GM21447 (cell line): Measurements from ENCODE around the gene DOCK9.

Experiments used
- ATAC-seq: cut with Tn5 transposase; IDR thresholded peaks from one replicate; pipeline ENCODE4 v1.9.1; 2021; ENCODE audit not compliant: unreplicated experiment

The DOCK9 gene

DNA sequence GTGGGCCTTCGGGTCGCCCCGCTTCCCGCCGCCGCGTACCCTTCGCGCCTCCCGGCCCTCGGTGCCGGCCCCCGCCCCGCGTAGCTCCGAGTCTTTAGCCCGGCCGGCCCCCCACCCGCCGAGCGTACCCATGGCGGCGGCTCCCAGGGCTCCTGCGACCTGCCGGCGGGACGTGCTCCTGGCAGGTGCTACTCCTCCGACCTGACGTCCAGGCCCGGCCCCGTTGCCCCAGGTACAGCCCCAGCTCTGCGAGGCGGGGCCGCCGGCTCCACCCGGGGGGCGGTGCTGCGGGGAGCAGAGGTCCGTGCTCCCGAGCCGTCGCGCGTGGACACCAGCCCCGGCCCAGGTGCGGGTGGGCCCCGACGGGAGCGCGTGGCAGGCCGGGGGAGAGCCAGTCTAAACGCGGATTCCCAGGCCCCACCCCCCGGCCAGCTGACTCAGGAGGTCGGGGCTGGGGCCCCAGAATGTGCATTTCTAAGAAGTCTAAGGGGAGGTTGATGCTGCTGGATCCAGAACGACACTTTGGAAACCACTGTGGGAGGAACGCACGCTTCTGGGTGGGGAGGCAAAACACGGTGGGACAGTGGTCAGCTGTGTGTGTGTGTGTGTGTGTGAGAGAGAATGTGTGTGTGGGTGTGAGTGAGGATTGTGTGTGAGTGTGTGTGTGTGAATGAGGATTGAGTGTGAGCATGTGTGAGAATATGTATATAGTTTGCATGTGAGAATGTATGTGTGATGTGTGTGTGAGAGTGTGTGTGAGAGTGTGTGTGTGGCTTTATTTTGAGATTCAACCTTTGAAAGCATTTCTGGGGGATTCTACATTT is 225.2 kb downstream of the DOCK9 start, which contains the start of gene SLC15A1:
Gene SLC15A1, minus strand, starts transcription at position 206 of the 824 bp plus-strand sequence. Its CDS starts 74 bp downstream, at position 132.
- no peak for ATAC-seq

DNA sequence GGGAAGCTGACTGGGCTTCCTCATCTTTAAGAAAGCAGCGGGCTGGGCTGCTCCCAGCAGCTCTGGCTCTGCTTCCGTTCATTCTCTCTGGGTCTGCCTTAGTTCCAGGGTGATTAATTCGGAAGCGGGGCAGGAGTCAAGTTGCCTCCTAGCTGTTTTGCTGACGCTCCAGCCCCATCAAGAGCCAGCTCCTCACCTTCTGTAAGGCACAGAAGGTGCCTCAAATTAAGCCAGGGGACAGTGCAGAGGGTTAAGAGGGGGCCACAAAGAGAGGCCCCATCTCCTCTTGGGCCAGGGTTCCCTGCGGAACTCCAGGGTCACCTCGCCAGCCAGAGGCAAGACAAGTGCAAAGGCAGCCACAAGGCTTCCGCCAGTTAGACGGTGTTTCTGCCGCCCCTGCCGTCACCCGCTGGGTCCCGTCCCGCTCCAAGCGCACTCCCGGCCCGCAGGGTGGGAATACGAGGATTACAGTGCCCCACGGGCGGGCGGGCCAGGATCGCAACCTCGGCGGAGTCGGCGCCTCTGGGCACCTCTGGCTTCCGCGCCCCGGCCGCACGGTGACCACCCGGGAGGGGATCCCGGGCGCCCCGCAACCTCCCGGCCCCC is 225.9 kb downstream of the DOCK9 start:
- ATAC-seq = no peak

DNA sequence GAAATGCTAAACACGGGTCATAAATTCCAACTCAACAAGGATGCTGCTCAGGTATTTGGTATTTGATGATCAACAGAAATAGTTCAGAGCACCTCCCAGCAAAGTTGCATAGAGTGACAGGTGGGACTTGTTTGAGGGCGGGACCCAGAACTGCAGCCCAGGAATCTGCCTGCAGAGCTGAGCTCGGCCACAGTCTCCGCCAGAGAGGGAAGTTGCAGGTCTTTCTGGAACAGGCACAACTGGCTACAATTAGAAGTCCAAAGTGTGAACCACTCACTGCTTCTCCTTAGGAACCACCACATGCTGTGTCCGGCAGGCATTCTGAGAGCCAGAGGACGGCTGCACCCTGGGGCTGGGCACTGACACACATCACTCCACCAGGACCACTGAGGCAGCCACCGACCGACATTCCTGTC is 226.5 kb downstream of the DOCK9 start:
- no peak for ATAC-seq

DNA sequence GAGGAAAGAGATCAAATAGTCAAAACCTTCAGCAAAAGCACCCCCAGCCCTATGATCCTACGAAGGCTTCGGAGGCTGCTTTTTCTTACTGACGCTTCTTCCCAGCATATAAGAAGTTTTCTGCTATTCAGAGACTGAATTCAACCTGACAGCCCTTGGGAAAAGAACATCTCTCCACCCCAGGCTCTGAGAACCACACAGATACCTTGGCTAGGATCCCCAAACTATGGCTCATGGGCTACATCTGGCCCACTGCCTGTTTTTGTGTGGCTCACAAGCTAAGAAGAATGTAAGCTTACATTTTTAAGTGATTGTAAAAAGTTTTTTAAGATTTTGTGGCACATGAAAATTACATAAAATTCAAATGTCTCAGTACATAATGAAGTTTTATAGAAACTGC is 228.4 kb downstream of the DOCK9 start:
- ATAC-seq = no peak

DNA sequence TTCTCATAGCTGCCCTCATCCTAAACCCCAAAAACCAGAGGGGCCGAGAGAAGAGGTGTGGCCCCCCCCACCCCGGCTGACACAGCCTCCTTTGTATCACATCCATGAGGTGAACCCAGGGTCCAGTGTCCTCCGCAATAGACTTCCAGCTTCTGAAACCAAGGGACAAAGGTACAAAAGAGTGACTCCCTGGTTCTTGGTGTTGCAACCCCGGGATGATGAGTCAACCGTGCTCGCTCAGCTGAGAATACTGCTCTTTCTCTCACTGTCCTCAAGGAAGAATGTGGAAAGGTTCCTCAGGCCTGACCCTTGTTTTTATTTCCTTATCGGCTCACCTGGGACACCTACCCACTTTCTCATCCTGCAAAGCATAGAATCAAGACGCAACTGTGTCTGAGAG is 230.9 kb downstream of the DOCK9 start:
- ATAC-seq = no peak
